GM18907 (cell line): ENCODE data around the gene RASA2.
"Not testable (repeated sequence)": the region's sequence is repeated elsewhere in the genome, so short reads cannot be mapped to it uniquely, and the experiment has no call there.

ENCODE experiments used
- ATAC-seq: cut with Tn5 transposase; IDR thresholded peaks from one replicate; pipeline ENCODE4 v1.9.1; 2021; ENCODE audit warnings: mild to moderate bottlenecking, moderate library complexity; ENCODE audit not compliant: unreplicated experiment

The RASA2 gene

DNA sequence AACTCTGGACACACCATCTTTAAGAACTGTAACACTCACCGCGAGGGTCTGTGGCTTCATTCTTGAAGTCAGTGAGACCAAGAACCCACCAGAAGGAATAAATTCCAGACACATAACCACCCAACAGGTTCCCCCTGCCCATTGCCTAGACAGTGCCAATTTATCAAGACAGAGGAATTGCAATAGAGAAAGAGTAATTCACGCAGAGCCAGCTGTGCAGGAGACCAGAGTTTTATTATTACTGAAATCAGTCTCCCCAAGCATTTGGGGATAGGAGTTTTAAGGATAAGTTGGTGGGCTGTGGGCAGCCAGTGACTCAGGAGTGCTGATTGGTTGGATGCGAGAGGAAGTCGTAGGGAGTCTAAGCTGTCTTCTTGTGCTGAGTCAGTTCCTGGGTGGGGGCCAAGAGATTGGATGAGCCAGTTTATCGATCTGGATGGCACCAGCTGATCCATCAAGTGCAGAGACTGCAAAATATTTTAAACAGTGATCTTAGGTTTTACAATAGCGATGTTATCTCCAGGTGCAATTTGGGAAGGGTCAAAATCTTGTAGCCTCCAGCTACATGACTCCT, 142.1 kb downstream of the RASA2 start:
- ATAC-seq: not testable (repeated sequence)

DNA sequence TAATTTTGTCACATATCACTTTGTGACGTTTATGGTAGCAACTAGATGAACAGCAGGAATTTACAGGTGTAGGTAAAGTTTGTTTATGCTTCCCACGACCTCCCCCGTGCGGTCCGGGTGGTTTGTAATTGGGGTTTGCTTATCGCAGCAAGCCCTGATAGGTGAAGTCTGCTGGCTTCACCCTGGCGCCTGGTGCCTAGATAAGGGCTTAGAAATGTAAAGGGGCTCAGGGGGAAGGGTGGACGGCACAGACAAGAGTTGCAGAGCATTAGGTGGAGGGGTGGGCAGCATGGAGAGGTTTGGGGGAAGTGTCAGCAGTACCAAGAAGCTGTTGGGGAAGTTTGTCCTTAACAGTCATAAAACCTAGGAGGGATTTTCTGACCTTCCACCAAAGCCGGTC, 143.1 kb downstream of the RASA2 start:
- ATAC-seq: no peak

DNA sequence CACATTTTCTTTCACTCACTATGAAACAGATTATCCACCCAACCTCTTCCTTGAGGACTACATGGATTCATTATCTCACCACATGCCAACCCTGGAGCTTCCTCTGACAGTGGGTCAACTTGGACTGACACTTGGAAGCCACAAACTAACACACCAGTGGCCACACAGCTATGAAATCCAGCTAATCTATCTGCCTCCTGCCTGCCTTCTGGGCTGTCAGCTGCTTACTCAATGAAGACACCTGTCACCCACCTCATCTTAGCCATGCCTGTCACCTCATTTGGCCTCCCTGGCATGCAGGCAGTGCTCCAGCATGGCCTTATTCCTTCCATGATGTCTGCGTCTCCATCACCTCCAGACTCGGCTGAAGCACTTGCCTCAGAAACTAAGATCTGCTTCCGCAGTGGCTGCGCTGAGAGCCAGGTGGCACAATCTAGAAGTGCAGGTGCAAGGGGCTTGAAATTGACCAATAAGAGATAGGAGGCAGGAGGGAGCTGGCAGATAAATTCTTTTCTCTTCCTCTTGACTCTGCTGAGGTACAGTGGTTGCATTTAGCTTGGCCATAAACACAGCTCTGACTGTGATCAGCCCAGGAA, 146.1 kb downstream of the RASA2 start:
- ATAC-seq: no peak

DNA sequence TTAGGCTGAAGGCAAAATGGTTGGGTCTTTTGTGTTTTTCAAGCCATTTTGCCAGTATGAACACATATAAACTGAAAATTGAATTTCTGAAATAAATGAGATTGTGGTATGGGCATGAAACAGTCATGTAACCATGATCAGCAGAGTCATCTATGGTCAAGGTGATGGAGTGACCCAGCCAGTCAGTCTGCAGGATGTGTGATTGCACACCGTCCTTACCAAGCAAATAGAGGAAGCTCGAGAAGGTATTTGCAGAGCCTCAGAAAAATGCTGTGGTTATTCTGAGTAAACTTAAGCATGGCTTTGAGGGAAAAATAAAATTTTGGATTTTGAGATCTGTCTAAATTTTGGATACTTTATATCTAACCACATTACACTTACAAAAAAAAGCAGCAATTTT, 155.4 kb downstream of the RASA2 start:
- ATAC-seq: no peak

DNA sequence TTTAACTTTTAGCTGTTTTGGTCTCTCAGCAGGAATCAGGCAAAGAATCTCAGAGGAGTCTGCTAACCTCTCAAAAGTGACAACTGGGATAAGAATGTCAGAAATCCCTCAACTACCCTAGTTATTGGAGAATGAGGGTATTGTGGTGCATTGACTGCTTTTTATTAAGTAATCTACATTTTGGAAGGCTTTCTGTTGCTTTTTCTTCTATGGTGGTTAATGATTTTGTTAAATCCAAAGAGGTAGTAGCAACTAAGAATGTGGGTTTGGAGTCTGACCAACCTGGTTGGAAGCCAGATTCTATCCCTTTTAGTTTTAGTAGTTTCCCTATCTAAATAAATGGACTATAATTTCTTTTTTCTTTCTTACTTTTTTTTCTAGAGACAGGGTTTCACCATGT, 156.6 kb downstream of the RASA2 start:
- ATAC-seq: no peak

DNA sequence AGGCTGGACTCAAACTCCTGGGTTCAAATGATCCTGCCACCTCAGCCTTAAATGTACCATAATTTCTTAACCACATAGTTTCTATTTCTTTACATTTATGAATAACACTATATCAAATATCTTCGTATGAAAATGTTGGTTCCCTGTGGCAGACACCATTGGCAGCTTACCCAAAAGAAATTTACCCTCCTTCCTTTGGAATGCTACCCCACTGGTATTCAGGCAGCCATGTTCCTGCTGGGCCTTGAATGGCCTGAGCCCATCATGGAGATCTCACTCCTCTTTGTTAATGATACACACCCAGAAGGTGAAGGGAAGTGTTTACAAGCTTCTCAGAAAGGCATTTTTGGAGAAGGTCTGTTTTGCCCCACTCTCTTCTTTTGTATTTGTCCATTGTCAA, 157.0 kb downstream of the RASA2 start:
- no peak for ATAC-seq

DNA sequence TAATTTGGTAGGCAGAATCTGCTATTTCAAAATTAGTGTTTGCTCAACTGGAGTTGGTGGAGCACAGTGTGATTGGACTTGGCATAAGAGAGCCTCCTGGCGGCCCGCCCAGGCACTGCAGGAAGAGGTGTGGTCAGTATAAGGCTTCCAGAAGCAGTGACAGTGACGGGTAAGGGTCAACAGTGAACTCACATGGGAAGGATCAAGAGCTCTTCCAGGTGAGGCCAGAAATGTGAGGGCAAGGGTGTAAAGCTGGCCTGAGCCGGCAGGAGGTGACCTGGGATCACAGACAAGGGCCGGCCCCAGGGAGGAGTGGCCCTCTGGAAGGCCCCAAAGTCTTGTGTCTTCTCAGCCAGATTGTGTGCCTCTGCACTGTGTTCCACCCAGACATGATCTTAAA, 158.1 kb downstream of the RASA2 start:
- ATAC-seq: peak; percentile 77

DNA sequence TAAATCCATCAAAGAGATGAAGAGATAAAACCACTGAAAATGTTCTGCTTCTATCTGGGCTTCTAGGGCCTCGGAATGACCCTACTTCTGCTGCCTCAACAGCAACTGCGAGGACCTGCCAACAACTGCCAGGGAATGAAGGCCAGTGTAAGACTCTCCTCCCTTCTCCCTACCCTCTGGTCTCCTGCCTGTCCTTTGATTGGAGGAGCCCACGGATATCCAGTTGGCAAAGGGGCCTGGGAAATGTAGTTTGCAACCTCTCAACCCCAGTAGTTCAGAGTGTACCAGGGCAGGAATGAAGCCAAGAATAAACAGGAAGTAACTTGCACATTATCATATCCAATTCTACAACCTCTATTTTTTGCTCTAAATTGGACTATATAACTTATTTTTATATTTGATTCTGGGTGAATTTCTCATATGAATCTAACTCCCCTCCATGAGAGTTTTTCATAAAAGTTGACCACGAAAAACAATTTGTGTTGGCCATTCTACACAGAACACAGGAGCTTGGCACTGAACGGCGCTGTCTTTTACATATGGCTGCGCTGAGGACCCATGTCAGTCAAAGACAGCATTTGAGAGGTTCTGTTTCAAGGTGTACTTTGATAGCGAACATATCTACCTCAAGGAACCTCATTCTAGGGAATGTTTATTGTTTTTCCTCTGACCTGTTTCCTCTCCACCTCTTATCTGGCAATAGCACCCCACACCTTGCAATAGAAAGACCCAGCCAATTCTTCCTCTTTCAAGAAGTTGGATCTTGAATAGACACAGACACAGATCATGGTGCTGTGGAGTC, 160.1 kb downstream of the RASA2 start:
- no peak for ATAC-seq

DNA sequence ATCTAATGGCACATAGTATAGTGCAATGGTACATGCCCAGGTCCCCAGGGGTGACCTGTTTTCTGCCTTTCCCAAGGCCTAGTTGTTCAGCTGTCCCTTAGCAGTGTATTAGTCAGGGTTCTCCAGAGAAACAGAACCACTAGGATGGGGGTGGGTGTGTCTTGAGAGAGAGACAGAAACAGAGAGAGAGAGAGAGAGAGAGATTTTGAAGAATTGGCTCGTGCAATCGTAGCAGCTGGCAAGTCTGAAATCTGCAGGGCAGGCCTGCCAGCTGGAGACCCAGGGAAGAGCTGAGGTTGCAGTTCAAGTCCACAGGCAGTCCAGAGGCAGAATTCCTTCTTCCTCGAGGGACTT, 160.7 kb downstream of the RASA2 start:
- ATAC-seq: no peak

DNA sequence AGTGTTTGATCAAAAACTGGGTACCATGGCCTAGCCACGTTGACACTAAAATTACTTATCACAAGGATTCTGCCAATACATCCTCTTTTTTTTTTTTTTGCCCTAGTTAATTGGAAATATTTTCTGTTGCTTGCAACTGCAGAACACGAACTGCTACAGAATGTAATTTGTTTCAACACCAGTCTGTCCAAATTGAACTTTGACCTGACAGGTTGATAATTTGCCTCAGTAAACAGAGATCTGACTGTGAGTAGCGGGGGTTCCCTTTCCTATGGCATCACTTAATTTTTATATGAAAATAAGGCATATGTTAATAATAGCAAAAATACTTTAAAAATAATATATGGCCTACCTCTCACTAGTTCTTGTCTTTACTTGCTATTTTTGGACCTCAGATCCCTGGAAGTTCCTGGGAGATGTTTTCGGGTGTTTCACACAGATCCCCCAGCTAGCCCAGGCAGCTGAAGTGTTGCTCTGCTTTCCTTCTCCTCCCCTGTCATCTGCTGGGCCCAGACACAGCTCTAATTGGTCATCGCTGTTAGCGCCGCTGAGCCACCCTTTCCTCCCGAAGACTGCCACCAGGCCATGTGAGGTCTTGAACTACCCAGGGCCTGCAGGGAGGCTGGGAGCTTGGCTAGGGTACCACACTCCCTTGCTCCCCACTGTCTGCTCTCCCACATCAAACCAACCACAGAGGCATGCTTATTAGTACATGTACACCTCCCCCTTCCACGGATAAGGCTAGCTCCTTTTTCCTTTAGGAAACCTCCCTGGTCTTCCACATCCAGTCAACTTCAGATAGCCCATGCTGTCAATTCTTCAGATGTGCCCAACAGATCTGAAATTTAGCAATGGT, 161.5 kb downstream of the RASA2 start:
- ATAC-seq: no peak

DNA sequence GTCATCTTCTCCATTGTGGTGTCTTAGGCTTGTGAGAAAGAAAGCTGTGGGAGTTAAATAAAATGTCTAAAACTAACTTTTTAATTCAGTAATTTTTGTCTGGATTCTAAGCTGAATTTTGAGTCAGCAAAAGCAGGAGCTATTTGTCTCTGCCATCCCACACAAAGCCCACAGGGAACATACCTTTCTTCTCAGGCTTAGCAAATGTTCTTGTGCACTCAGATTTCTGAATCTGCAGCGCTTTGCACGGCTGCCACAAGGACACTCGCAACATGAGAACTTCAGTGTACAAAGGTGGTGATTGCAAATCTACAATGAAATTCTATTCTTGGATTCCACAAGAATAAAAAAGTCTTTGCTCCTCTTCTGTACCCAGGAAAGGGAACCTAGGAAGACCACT, 163.0 kb downstream of the RASA2 start:
- ATAC-seq: no peak

DNA sequence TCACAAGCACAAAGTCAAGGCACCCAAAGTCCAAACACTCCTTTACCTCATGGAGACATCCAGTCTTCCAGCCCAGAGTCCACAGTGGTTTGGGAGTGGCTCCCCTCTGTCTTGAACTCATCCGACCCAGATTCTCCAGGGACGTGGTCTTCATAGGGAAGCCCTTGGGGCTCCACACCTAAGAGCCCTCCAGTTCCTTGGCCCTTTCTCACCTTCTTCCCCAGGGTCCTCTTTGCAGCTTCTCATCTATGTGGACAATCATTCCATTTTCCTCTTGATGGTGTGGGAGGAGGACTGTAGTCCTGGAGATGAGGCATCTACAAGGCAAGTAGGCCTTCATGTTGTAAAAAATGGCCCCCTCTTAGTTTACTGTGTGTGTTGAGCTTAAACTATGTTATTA, 164.0 kb downstream of the RASA2 start:
- no peak for ATAC-seq

DNA sequence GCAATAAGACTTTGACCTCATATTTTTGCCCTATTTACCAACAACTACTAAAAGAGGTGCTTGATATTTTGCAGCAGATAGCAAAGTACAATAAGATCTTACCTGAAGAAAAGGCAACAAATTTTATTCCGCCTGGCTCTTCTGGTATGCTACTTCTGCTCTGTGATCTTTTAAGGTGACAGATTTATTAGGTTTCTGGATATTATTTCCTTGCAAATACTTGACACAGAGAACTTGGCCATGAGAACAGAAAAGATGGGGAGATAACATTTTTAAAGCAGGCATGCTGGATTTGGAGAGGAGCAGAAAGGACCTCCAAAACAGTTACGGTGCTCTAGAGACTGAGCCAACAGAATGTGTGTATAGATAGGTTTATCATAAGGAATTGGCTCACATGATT, 164.6 kb downstream of the RASA2 start:
- ATAC-seq: no peak

DNA sequence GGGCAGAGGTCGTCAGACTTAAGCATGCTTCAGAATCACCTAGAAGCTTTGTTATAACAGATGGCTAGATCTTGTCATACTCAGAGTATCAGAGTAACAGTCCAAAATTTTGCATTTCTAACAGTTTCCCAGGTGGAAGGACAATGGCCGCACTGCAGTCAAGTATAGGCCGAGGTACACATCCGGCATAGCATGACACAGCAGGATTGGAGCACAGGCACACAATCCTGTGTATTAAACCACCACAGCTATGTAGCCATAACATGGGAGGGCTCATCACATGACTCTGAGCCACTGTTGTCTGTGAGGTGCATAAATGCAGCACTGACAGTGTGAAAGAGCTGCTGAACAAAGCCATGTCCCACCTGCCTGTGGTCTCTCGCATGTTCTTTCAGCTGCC, 165.5 kb downstream of the RASA2 start:
- no peak for ATAC-seq

DNA sequence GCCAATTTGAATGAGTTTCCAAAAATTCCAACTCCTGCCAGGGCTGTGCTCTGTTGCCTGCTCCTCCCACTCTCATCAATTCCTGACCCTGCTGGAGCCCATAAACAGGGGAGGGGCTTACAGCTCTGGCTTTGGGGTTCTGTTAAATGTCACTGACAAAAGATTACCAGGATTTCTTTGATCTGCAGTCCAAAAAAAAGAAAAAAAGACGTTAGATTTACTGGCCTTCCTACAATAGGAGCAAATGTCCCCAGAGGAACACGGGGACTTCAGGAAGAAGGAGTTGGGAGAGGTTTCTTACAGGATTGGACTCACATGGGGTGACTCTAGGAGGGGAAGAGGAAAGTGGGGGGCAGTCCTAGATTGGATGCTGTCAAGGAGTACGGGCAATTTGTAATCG, 167.0 kb downstream of the RASA2 start:
- no peak for ATAC-seq

DNA sequence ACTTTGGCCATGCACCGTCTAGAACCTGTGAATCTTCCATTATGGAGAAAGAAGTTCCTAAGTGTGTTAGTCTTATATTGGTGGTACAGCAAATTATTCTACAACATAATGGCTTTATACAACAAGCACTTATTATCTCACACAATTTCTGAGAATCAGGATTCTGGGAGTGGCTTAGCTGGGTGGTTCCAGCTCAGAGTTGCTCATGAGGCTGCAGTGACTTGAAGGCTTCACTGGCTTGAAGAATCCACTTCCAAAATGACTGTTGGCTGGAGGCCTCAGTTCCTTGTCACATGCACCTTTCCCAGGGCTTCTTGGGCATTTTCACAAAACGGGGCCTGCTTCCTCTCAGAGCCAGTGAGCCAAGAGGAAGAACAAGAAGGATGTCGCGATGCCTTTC, 169.0 kb downstream of the RASA2 start:
- no peak for ATAC-seq

DNA sequence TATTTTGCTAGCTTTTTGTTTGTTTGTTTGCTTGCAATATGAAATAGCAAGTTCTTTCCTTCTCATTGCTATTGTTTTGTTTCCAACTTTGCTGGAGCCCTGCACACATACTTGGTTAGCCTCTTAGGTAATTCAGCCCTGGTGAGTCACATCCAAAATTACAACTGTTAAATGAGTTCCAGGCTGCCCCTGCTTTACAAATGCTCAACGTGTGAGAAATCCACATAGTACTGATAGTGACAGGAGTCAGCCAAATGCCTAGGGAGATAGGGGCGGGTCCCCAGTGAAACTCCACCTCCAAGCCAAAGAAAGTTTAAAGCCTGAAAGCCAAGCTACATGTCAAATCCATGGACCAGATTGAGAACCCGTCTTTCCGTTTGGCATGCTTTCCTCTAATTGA, 169.9 kb downstream of the RASA2 start:
- no peak for ATAC-seq

DNA sequence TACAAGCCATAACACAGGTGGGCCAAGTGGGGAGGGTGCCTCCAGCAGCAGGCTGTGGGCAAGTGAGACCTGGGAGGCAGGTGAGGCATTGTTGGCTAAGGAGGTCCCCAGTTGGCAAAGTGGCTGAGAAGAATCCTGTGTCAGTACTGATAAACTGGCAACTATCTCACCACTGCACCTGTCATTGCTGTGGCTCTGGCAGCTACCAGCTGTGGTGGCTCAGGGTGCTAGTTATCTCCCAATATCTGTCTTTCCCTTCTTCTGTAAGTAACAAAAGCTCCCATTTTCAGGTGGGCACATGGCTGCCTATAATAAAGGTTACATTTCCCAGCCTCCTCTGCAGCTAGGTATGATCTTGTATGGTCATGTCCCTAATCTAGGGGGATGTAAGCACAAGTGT, 170.7 kb downstream of the RASA2 start:
- ATAC-seq: no peak

DNA sequence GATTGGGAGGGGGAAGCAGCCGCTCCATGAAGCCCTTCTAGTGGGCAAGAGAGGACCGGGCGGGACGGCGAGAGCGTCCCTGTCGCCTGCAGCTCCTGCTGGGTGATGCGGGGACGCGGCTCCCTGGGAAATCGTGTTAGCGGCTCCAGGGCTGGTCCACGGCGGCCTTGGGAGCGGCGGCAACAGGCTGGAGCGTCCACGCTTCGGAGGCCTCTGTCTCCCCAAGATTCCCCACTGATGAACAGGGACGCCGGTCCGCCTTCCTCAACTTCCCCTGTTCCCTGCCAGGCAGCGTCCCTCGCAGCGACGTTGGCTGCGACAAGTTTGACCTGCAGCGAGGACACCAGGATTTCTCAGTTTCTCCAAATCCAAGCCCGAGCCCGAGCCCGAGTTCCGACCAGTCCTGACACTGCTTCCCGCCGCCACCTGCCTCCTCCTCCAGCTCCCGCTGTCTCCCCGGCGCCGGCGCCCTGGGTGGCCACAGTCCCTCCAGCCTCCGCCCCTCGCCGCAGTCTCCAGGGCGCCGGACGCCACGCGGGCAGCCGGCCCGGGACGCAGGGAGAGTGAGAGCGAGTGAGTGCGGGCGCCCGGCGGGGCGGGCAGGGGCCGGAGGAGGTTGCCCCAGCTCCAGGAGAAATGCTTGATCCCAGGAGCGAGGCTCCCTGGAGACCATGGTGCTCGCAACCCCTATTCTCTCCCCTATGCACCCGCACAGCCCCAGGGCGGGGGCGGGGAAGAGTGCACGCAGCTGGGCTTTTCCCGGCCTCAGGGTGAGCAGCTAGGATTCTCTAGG, 173.2 kb downstream of the RASA2 start:
- ATAC-seq: no peak

DNA sequence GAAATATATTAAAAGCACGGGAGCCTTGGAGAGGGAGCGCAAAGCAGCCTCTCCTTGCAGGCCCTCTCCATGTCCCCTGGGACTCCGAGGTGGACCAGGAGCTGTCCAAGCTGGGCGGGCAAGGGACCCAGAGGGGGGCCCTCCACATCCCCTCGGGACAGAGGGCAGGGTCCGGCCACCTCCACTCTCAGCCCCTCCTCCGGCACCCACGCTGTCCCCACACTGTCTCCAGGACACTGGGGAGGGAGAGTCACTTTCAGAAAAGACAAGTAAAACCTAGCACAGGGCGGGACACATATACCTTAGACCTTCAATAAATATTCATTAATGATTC, 173.8 kb downstream of the RASA2 start:
- no peak for ATAC-seq
